Thoracic aorta (tissue), 2 donors: ENCODE data around the gene ASCL2. TPM values are rescaled to one million over a fixed set of nuclear protein-coding genes. Genes with fewer than 3 reads are reported as not detected.

Source experiments
- ATAC-seq: fragments of 150-250 bp; one replicate; pipeline ENCODE4 v1.8.0; 2017; ENCODE audit warnings: low read depth; ENCODE audit not compliant: insufficient number of reproducible peaks, low FRiP score
- DNase-seq: peaks from one replicate; pipeline ENCODE4 v3.0.0-alpha.2; 2020; ENCODE audit warnings: low spot score
- H3K27ac ChIP-seq, 2 donors: fragments of 200-600 bp; sonication (generic); 1 replicate in 1 of 2; 2 replicates in 1 of 2; pipeline ENCODE4 v1.5.1; 2016; ENCODE audit warnings: mild to moderate bottlenecking in 2 of 2, moderate library complexity in 2 of 2
- H3K27me3 ChIP-seq: fragments of 200-600 bp; sonication (generic); replicated peaks from 2 replicates; pipeline ENCODE4 v1.6.0; 2016; ENCODE audit warnings: mild to moderate bottlenecking; ENCODE audit not compliant: insufficient read depth
- H3K36me3 ChIP-seq: fragments of 200-600 bp; sonication (generic); one replicate; pipeline ENCODE4 v1.5.1; 2016
- H3K4me1 ChIP-seq, 2 donors: fragments of 200-600 bp; sonication (generic); 1 replicate in 1 of 2; 2 replicates in 1 of 2; pipeline versions ENCODE4 v1.5.1 to v1.6.0; 2016; ENCODE audit warnings: low read depth in 2 of 2, mild to moderate bottlenecking in 1 of 2; ENCODE audit not compliant: control insufficient read depth in 1 of 2
- H3K4me3 ChIP-seq: fragments of 200-600 bp; sonication (generic); 2 replicates; pipeline ENCODE4 v1.5.1; 2016; ENCODE audit warnings: mild to moderate bottlenecking
- H3K9me3 ChIP-seq: fragments of 200-600 bp; sonication (generic); 2 replicates; pipeline ENCODE4 v1.5.1; 2016
- CTCF ChIP-seq: fragments of 200-600 bp; sonication (generic); IDR thresholded peaks from one replicate; pipeline ENCODE4 v1.5.1; 2019; ENCODE audit warnings: antibody characterized with exemption
- total RNA-seq, 2 donors: library from RNA; depleted of rRNA; stranded (reverse); fragments of >200 nt; gene quantifications; one replicate each; pipeline versions ENCODE4 v1.1.0 to v1.2.3, GENCODE V29; 2016

Gene ASCL2
- total RNA-seq: under 1 TPM; 0.41 to 0.78 TPM

GRCh38 chr11:2270322-2271076 is at the start of gene ASCL2:
ASCL2 (minus strand) TSS chr11:2270588; CDS start chr11:2270332, 256 bp downstream.
- DNase-seq (no peak), ATAC-seq (no peak)
- H3K9me3 ChIP-seq: no peaks in the 10 kb centered on the region
- H3K27me3 ChIP-seq: no peaks in the 10 kb centered on the region
- H3K27ac ChIP-seq: no peak within 1 kb of the TSS
- H3K36me3 ChIP-seq: no peaks in the 10 kb centered on the region
- peaks cover 0 to 26% of the 10 kb centered on the region in 2 donors for H3K4me1 ChIP-seq
- H3K4me3 ChIP-seq: peak within 1 kb of the TSS; percentile 72
- no peak for TF ChIP-seq CTCF

- Histone ChIP-seq H3K4me1 (peaks cover 3 to 9% of the 10 kb centered on the region in 2 donors), H3K27ac (no peak overlapping the region), H3K27me3 (no peaks in the 10 kb centered on the region), H3K9me3 (no peaks in the 10 kb centered on the region), H3K36me3 (no peaks in the 10 kb centered on the region), H3K4me3 (no peak overlapping the region)
- TF ChIP-seq CTCF: no peak
- no peak for DNase-seq
- no peak for ATAC-seq
Observed at GRCh38 chr11:2319791-2320472, 49.5 kb upstream of the ASCL2 start.

- Histone ChIP-seq H3K4me1 (peaks cover 13 to 20% of the 10 kb centered on the region in 2 donors), H3K27ac (no peak overlapping the region), H3K9me3 (no peaks in the 10 kb centered on the region), H3K36me3 (no peaks in the 10 kb centered on the region), H3K4me3 (no peak overlapping the region), H3K27me3 (no peaks in the 10 kb centered on the region)
- TF ChIP-seq CTCF: no peak
- DNase-seq (no peak), ATAC-seq (no peak)
Observed at GRCh38 chr11:2318707-2319106, 48.3 kb upstream of the ASCL2 start.

- ATAC-seq (no peak), DNase-seq (no peak)
- Histone ChIP-seq H3K4me1 (peaks cover 13 to 26% of the 10 kb centered on the region in 2 donors), H3K36me3 (no peaks in the 10 kb centered on the region), H3K27ac (no peak overlapping the region), H3K9me3 (no peaks in the 10 kb centered on the region), H3K27me3 (no peaks in the 10 kb centered on the region), H3K4me3 (no peak overlapping the region)
- TF ChIP-seq CTCF: no peak
Observed at GRCh38 chr11:2318123-2318522, 47.7 kb upstream of the ASCL2 start.

- H3K27ac ChIP-seq: no peak overlapping the region
- H3K36me3 ChIP-seq: no peaks in the 10 kb centered on the region
- H3K4me1 ChIP-seq: peaks cover 14 to 32% of the 10 kb centered on the region in 2 donors
- no peaks in the 10 kb centered on the region for H3K27me3 ChIP-seq
- DNase-seq (no peak), ATAC-seq (no peak)
- no peaks in the 10 kb centered on the region for H3K9me3 ChIP-seq
- H3K4me3 ChIP-seq: no peak overlapping the region
- TF ChIP-seq CTCF: no peak
Observed at GRCh38 chr11:2317354-2318050, 47.1 kb upstream of the ASCL2 start.
